Erythroblast (primary cell): ENCODE data around the gene CELF5.

Source experiments
- GATA1 ChIP-seq: IDR thresholded peaks from 2 replicates; pipeline ENCODE4 v1.6.1; 2011; ENCODE audit warnings: low read depth, mild to moderate bottlenecking, control low read depth, low read length, moderate library complexity
- POLR2A ChIP-seq: IDR thresholded peaks from 2 replicates; pipeline ENCODE4 v1.6.1; 2011; ENCODE audit warnings: mild to moderate bottlenecking, low read length

DNA sequence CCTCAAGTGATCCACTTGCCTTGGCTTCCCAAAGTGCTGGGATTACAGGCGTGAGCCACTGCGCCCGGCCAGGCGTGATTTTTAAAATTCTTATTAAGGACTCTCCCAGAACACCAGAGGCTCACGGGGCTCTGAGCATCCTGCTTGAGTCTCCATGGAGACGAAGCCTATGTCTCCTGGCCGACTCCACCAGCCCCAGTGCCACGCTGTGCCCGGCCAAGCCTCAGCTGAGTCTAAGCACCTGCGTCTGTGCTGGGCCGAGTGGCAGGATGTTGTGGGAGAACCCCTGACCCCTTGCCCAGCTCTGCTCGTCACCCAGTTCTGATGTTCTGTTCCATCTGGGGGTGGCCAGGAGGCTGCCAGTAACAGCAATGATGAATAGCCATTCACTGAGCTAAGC is 3.9 kb upstream of the CELF5 start:
- no peak for TF ChIP-seq POLR2A
- TF ChIP-seq GATA1: no peak
